ENCODE data around the gene TBPL1. TPM values are rescaled to one million over a fixed set of nuclear protein-coding genes. Genes with fewer than 3 reads are reported as not detected.

Gene TBPL1
- total RNA-seq, 1 donor from 2014 or later: 13.4 TPM

- TF ChIP-seq, protein P1, sequence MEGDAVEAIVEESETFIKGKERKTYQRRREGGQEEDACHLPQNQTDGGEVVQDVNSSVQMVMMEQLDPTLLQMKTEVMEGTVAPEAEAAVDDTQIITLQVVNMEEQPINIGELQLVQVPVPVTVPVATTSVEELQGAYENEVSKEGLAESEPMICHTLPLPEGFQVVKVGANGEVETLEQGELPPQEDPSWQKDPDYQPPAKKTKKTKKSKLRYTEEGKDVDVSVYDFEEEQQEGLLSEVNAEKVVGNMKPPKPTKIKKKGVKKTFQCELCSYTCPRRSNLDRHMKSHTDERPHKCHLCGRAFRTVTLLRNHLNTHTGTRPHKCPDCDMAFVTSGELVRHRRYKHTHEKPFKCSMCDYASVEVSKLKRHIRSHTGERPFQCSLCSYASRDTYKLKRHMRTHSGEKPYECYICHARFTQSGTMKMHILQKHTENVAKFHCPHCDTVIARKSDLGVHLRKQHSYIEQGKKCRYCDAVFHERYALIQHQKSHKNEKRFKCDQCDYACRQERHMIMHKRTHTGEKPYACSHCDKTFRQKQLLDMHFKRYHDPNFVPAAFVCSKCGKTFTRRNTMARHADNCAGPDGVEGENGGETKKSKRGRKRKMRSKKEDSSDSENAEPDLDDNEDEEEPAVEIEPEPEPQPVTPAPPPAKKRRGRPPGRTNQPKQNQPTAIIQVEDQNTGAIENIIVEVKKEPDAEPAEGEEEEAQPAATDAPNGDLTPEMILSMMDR (IDR thresholded peaks at IDR 0.05; ENCODE audit: borderline replicate concordance): no peak
- Histone ChIP-seq H3K9me3 (replicated peaks) (peaks cover 18% of the 10 kb centered on the region), H3K27me3 (ENCODE audit: low read depth) (no peaks in the 10 kb centered on the region), H3K4me3 (no peak overlapping the region), H3K27ac (replicated peaks) (no peak overlapping the region), H3K36me3 (no peaks in the 10 kb centered on the region), H3K4me1 (no peaks in the 10 kb centered on the region)
- DNase-seq: no peak
- intact Hi-C loops (cut with micrococcal nuclease): no loop called here
These were observed 15.1 kb upstream of the TBPL1 start for GRCh38 chr6:133937909-133938308.

- H3K4me1 ChIP-seq: no peaks in the 10 kb centered on the region
- H3K4me3 ChIP-seq: no peak overlapping the region
- H3K36me3 ChIP-seq: no peaks in the 10 kb centered on the region
- intact Hi-C loops (cut with micrococcal nuclease): no loop called here
- TF ChIP-seq, protein P1 (IDR thresholded peaks at IDR 0.05; ENCODE audit: borderline replicate concordance): no peak
- peaks cover 15% of the 10 kb centered on the region for H3K9me3 ChIP-seq (replicated peaks)
- H3K27me3 ChIP-seq (ENCODE audit: low read depth): no peaks in the 10 kb centered on the region
- DNase-seq: no peak
- no peak overlapping the region for H3K27ac ChIP-seq (replicated peaks)
These were observed 14.5 kb upstream of the TBPL1 start for GRCh38 chr6:133938533-133938932.

DNA sequence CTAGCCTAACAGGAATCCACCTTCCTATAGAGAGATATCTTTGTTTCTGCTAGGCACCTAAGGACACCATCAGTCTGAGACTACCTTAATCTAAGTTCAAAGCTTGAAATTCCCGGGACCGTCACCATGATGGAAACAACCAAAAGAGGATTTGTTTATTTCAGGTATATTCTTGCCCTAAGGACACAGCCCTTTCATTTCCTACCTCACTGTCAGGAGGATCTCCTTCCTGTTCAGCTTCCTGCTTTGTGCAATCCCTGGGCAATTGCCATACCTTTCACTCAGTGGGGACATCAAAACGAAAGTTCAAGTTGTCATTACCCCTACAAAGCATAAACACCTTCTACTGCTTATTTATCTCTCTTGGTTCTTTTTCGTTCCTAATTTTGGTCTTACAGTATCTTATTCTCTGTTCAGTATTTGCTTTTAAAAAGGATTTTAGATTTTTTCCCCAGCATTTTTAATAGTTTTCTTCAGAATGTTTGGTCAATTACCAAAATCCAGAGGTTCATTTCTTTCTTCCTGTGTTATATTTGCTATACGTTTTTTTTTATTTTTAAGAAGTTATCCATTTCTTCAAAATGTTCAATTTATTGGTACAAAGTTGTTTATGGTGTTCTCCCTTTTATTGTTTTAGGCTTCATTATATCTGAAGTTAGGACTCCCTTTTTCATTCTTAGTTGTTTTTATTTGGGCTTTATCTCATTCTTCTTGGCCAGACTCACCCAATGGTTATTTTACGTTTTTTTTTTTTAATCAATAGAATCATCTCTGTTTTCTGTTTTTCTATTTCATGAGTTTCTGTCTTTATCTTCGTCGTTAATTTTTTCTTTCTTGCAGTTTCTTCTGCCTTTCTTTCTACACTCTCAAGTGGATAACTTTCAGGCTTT is 13.0 kb upstream of the TBPL1 start:
- intact Hi-C loops (cut with micrococcal nuclease): no loop called here
- no peak overlapping the region for H3K4me3 ChIP-seq
- TF ChIP-seq, protein P1 (IDR thresholded peaks at IDR 0.05; ENCODE audit: borderline replicate concordance): no peak
- H3K27ac ChIP-seq (replicated peaks): no peak overlapping the region
- H3K4me1 ChIP-seq: no peaks in the 10 kb centered on the region
- no peaks in the 10 kb centered on the region for H3K27me3 ChIP-seq (ENCODE audit: low read depth)
- H3K9me3 ChIP-seq (replicated peaks): peaks cover 9% of the 10 kb centered on the region
- no peaks in the 10 kb centered on the region for H3K36me3 ChIP-seq
- DNase-seq: no peak

- H3K4me3 ChIP-seq: no peak overlapping the region
- no peak overlapping the region for H3K27ac ChIP-seq (replicated peaks)
- no peaks in the 10 kb centered on the region for H3K36me3 ChIP-seq
- intact Hi-C loops (cut with micrococcal nuclease): no loop called here
- TF ChIP-seq, protein P1 (IDR thresholded peaks at IDR 0.05; ENCODE audit: borderline replicate concordance): no peak
- no peaks in the 10 kb centered on the region for H3K27me3 ChIP-seq (ENCODE audit: low read depth)
- H3K9me3 ChIP-seq (replicated peaks): no peaks in the 10 kb centered on the region
- DNase-seq: no peak
- no peaks in the 10 kb centered on the region for H3K4me1 ChIP-seq
These were observed 7.9 kb upstream of the TBPL1 start for GRCh38 chr6:133945158-133945557.

GRCh38 chr6:133947302-133947900 is 5.6 kb upstream of the TBPL1 start:
- TF ChIP-seq, protein P1 (IDR thresholded peaks at IDR 0.05; ENCODE audit: borderline replicate concordance): no peak
- H3K9me3 ChIP-seq (replicated peaks): no peaks in the 10 kb centered on the region
- intact Hi-C loops (cut with micrococcal nuclease): no loop called here
- no peak overlapping the region for H3K27ac ChIP-seq (replicated peaks)
- no peak for DNase-seq
- H3K4me3 ChIP-seq: no peak overlapping the region
- peaks cover 17% of the 10 kb centered on the region for H3K4me1 ChIP-seq
- no peaks in the 10 kb centered on the region for H3K36me3 ChIP-seq
- no peaks in the 10 kb centered on the region for H3K27me3 ChIP-seq (ENCODE audit: low read depth)
